Astrocyte (in vitro differentiated cells and primary cell): Measurements from ENCODE around the gene KIF24.

Source experiments
- EZH2 ChIP-seq: IDR thresholded peaks from 2 replicates; pipeline ENCODE4 v1.6.1; 2012; ENCODE audit warnings: mild to moderate bottlenecking, low read length, inconsistent platforms; ENCODE audit not compliant: insufficient read depth
- TF ChIP-seq, protein P1 (sequence below): IDR thresholded peaks from 2 replicates; pipeline ENCODE4 v1.5.1; 2011; ENCODE audit warnings: low read depth, mild to moderate bottlenecking, inconsistent platforms, low read length, moderate library complexity; ENCODE audit not compliant: insufficient read depth

DNA sequence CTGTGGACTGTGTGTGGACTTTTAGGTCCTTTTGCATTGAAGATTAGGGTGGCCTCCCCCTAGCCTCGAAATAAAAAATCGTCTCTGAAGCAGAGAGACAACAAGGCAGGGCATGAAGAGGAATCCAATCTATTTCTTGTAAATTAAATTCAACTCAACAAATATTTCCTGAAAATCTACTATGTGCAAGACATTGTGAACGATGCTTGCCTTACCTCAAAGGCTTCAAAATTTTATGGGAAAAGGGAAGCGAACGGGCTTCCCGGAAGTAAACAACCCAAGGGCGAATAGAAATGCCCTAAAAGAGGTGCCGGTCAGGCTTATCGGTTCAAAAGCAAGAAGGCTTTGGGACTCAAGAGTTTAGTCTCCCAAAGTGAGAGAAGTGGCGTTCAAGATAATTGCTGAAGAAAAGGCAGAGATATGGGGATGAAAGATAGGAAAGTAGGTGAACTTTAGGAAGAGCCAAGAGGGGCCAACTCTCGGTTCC, 525 bp downstream of the KIF24 start:
- TF ChIP-seq, protein P1, sequence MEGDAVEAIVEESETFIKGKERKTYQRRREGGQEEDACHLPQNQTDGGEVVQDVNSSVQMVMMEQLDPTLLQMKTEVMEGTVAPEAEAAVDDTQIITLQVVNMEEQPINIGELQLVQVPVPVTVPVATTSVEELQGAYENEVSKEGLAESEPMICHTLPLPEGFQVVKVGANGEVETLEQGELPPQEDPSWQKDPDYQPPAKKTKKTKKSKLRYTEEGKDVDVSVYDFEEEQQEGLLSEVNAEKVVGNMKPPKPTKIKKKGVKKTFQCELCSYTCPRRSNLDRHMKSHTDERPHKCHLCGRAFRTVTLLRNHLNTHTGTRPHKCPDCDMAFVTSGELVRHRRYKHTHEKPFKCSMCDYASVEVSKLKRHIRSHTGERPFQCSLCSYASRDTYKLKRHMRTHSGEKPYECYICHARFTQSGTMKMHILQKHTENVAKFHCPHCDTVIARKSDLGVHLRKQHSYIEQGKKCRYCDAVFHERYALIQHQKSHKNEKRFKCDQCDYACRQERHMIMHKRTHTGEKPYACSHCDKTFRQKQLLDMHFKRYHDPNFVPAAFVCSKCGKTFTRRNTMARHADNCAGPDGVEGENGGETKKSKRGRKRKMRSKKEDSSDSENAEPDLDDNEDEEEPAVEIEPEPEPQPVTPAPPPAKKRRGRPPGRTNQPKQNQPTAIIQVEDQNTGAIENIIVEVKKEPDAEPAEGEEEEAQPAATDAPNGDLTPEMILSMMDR, result no peak
- no peak for TF ChIP-seq EZH2
